AML-193 (cell line): Measurements from ENCODE around the gene PSG6.
"Not testable (repeated sequence)": the region's sequence is repeated elsewhere in the genome, so short reads cannot be mapped to it uniquely, and the experiment has no call there.

Experiments
- DNase-seq, 2 experiments: peaks; one replicate each; lab custom pipeline; 2025; lab: John Stamatoyannopoulos, UW

The PSG6 gene

GRCh38 chr19:42906162-42906561, 11.5 kb downstream of the PSG6 start:
- DNase-seq, result not testable (repeated sequence)

DNA sequence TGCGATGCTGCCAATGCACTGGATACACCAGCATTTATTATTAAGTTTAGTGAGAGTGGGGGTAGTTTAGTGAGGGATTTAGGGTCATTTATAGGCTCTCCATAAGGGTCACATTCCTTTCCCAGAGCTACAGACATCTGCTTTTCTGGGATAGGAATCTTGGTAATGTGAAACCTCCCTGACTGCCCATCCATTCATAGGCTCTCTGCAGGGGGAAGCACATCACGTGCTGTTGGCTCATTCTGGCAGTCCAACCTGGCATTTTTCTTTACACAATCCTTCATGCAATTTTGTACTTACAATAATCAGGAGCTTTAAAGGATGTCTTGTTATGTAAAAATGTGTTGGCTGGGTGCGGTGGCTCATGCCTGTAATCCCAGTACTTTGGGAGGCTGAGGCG, 17.1 kb downstream of the PSG6 start:
- DNase-seq, result not testable (repeated sequence)

- DNase-seq, result not testable (repeated sequence)
These were observed 18.0 kb downstream of the PSG6 start for GRCh38 chr19:42899674-42900073.

- not testable (repeated sequence) for DNase-seq
These were observed 18.6 kb downstream of the PSG6 start for GRCh38 chr19:42899110-42899509.

- not testable (repeated sequence) for DNase-seq
These were observed 19.0 kb downstream of the PSG6 start for GRCh38 chr19:42898656-42899055.

GRCh38 chr19:42897729-42898128, 20.0 kb downstream of the PSG6 start:
- not testable (repeated sequence) for DNase-seq

GRCh38 chr19:42890446-42890845, 27.2 kb downstream of the PSG6 start:
- DNase-seq, result not testable (repeated sequence)

DNA sequence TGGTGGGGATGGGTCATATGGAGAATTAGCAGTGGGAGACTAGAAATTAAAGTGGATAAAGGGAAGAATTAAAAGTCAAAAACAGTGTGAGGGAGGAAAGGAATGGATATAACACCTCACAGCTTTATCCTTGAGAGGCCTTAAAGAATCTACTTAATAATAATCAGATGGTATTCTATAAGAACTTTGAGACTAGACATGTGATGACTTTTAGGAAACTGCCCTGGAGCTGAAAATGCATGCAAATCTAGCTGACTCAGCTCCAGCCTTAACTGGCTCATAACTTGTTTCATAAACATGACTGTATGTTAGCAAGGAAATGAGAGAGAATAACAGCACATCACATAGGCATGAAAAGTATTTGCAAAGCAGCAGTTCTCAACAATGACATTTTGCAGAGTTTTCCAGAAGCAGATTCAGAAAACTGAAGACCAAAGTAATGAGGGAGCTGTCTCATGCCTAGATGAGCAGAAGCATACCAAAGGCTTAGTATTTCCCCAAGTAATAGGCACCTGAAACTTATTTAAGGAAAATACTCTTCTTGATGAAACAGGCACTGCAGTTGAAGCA, 29.7 kb downstream of the PSG6 start:
- not testable (repeated sequence) for DNase-seq

GRCh38 chr19:42882730-42883129, 35.0 kb downstream of the PSG6 start:
- not testable (repeated sequence) for DNase-seq

GRCh38 chr19:42882010-42882409, 35.7 kb downstream of the PSG6 start:
- not testable (repeated sequence) for DNase-seq

- not testable (repeated sequence) for DNase-seq
These were observed 36.4 kb downstream of the PSG6 start for GRCh38 chr19:42881279-42881678.

DNA sequence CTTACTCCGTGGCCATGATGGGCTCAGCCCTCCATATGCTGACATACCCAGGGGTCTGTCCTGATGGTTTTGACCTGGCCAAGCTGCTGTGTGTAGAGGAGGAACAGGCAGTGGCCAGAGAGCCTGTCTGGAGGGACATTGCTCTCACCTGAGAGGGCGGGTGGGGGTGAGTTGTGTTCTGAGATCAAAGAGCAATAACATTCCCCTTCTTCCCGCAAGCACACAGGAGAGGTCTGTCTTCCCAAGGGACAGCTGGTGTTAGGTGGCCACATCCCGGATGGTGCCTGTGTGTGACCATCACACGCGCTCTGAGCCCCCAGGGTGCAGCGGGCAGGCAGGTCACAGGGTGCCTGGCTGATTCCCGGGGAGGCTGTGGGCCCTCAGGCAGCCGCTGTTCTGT, 37.1 kb downstream of the PSG6 start:
- DNase-seq, result not testable (repeated sequence)

DNA sequence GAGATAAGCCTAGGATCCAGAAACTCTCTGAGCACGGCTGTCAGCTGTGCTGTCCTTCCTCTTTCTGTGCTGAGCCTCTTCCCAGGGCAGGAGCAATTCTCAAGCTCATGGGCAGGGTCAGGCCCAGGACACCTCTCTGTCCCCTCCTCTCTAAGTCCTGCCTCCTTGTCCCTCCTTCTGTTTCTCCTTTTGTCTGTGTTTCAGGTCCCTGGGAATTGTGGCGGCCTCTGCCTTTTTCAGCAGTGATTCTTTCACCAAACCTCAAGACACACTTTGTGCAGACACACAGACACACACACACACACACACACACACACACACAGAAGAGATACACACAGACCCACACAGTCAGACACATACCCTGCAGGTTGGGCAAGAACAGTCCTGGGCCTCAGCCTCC, 38.1 kb downstream of the PSG6 start, which contains the start of gene PSG1:
Gene PSG1 (minus strand): TSS at position 101 of the 400 bp plus-strand sequence. CDS start 132 bp downstream, outside the sequence.
- DNase-seq, result no peak

- DNase-seq, result not testable (repeated sequence)
These were observed 41.1 kb downstream of the PSG6 start for GRCh38 chr19:42876596-42876995.

DNA sequence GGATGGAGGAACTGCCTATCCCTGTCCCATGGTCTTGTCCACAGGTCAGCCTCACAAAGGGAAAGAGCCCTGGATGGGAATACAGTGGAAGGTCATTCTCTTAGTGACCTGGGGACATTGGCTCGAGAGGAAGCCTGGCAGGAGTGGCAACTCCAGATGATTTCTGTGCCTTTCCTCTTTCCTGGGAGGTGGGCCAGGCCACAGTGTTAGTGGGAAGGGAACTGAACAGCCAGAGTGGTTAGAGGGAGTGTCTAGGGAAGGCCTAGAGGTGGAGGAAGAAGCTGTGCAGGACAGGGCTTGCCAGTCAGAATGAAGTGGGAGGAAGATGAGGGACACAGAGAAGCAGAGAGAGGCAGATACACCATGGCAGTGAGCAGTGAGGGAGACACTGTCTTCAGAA, 41.8 kb downstream of the PSG6 start:
- not testable (repeated sequence) for DNase-seq

DNA sequence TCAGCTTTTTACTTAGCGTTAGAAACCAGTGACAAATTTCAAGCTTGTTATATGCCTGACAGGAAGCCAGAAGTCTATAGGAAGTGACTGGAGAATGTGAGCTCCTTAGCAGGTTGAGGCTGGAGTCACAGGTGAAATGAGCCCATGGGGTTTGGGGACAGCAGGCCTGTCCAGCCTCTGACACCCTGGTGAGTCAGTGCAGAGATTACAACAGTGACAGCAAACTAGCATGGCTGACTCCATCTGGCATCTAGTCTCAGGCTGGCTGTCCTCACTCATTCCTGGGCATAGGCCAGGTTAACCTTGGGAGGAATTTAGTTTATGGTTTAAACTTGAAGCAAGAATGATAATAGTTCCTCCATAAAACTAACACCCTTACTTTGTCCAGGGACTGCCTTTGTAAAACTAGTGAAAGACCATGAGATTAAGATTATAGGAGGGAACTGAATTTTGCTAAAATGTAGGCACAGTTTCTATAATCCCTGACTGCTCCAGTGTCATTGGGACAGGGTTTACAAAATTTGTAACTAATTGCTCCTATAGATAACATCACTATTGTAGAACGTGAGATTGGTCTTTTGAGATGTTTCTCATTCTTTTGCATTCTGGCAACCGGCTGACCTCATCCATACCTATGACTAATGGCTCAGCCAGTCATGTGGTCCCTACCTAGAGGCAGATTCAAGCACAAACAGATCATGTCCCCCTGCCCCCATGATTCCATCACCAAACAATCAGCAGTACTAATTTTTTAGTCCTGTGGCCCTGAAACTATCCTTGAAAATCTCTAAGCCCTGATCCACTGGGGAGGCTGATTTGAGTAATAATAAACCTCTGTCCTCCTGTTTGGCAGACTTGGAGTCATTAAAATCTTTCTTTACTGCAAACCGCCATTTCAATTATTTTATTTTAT, 42.5 kb downstream of the PSG6 start:
- not testable (repeated sequence) for DNase-seq

- not testable (repeated sequence) for DNase-seq
These were observed 43.6 kb downstream of the PSG6 start for GRCh38 chr19:42874136-42874535.

- no peak for DNase-seq
These were observed 45.1 kb downstream of the PSG6 start for GRCh38 chr19:42872608-42873007.

DNA sequence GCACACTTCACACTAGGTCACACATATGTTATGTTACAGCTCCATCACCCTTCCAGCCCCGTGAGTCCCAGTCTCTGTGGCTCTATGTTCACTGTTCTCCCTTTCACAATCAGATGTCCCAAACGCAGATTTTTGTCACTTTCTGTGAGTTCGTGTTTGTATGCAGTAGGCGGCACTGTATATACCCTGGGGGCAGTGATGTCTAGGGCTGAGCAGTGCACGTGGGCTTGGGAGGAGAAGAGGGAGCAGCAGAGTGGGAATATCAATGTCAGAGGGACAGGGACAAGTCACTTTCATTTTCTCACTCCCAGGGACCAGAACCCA, 60.2 kb downstream of the PSG6 start:
- no peak for DNase-seq

DNA sequence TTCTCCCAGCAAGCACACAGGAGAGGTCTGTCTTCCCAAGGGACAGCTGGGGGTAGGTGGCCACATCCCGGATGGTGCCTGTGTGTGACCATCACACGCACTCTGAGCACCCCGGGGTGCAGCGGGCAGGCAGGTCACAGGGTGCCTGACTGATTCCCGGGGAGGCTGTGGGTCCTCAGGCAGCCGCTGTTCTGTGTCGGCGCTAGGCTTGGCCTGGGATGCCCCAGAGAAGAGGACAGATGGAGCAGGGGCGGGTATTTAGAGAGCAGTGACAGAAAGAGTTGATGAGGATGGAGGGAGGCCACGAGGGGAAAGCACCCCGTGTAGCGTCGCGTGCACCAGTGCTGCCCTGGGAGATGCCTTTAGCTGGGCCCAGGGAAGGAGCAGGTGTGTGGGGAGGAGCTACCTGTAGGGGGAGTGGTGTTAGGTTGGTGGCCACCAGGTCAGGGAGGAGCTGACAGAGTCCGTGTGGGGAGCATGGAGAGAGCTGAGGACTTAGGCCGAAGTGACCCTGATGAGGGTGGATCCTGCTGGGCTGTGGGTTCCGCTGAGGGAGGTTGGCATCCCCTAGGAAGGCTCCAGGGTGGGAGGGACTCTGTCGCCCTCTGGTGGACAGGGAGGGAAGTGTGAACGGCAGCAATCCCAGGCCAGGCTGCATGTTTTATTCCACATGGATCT, 60.7 kb downstream of the PSG6 start:
- DNase-seq, result not testable (repeated sequence)

- DNase-seq, result not testable (repeated sequence)
These were observed 62.9 kb downstream of the PSG6 start for GRCh38 chr19:42854745-42855144.

GRCh38 chr19:42853231-42853630, 64.5 kb downstream of the PSG6 start:
- not testable (repeated sequence) for DNase-seq

- not testable (repeated sequence) for DNase-seq
These were observed 64.9 kb downstream of the PSG6 start for GRCh38 chr19:42852821-42853220.
